SH-SY5Y (cell line): ENCODE results near the gene C10orf95.

ENCODE experiments used
- GATA2 ChIP-seq: IDR thresholded peaks from 2 replicates; pipeline ENCODE4 v1.6.1; 2011; ENCODE audit warnings: mild to moderate bottlenecking, low read depth, low read length
- GATA3 ChIP-seq: IDR thresholded peaks from 2 replicates; pipeline ENCODE4 v1.6.1; 2011; ENCODE audit warnings: low read depth, mild to moderate bottlenecking, low read length, moderate library complexity

Gene C10orf95

GRCh38 chr10:102455893-102456471 is 4.6 kb upstream of the C10orf95 start:
- TF ChIP-seq GATA2: no peak
- no peak for TF ChIP-seq GATA3

DNA sequence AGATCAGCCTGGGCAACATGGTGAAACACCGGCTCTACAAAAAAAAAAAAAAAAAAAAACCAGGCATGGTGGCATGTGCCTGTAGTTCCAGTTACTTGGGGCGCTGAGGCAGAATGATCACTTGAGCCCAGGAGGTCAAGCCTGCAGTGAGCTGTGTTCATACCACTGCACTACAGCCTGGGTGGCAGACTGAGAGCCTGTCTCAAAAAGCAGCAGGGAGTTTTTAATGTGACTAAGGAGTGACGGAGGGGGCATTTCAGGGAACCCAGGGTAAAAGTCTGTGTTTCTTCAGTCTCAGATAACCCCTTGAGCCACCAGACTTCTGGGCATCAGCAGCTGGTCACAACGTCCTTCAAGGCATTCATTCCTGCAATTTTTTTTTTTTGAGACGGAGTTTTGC is 2.2 kb upstream of the C10orf95 start:
- TF ChIP-seq GATA3: no peak
- TF ChIP-seq GATA2: no peak

- TF ChIP-seq GATA2 (no peak), GATA3 (no peak)
Measured at GRCh38 chr10:102452672-102453340, 1.5 kb upstream of the C10orf95 start.

- no peak for TF ChIP-seq GATA2
- TF ChIP-seq GATA3: no peak
Measured at GRCh38 chr10:102450374-102451104, 804 bp downstream of the C10orf95 start.

- TF ChIP-seq GATA2 (no peak), GATA3 (no peak)
Measured at GRCh38 chr10:102450124-102450373, 1.3 kb downstream of the C10orf95 start.

DNA sequence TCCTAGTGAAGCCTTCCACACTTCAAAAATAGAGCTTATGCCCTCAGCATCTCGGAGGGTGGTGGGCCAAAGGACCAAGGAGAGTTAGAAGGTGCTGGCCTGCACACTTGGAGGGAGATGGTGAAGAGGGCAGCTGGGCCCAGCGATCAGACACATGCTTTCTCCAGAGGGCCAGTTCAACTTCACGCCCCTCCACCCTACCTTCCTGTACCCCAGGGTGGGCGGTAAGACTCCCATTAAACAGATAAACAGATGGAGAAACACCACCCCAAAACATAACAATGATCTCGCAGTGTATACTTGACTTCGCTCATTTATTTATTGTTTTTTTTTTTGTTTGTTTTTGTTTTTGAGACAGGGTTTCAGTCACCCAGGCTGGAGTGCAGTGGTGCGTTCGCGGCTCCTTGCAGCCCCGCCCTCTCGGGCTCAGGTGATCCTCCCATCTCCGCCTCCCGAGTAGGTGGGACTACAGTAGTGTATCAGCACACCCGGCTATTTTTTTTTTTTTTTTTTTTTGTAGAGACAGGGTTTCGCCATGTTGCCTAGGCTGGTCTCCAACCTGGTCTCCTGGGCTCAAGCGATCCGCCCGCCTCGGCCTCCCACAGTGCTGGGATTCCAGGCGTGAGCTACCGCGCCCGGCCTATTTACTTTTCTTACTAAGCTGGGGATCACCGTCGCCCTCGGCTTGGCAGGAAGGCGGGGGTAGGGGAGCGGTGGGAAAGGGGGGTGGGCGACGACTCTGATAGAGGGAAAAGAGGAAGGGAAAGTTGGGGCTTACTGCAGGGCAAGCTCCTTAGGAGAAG is 1.8 kb downstream of the C10orf95 start:
- TF ChIP-seq GATA3 (no peak), GATA2 (no peak)

GRCh38 chr10:102444851-102445250 is 6.5 kb downstream of the C10orf95 start:
- no peak for TF ChIP-seq GATA3
- TF ChIP-seq GATA2: no peak

DNA sequence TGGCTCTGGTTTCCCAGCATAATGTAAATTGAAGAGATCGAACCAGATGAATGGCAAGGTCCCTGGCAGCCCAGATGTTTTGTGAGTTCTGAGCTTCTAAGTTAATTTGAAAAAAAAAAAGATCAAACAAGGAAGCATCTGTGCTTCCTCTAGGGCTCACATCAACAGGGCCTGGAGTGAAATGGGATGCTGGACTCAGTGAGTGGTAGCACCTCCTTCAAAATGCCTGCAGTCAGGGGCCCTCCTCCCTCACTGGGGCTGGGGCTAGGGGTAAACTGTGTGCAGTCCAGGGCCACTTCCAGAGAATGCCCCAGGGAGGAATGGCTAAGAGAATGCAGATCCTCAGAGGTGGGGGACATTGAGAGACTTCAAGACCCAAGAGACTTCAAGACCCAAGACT is 13.0 kb downstream of the C10orf95 start:
- no peak for TF ChIP-seq GATA3
- no peak for TF ChIP-seq GATA2

- TF ChIP-seq GATA2: no peak
- TF ChIP-seq GATA3: no peak
Measured at GRCh38 chr10:102437515-102437914, 13.8 kb downstream of the C10orf95 start.

GRCh38 chr10:102436312-102436711 is 15.0 kb downstream of the C10orf95 start:
- TF ChIP-seq GATA3 (no peak), GATA2 (no peak)

DNA sequence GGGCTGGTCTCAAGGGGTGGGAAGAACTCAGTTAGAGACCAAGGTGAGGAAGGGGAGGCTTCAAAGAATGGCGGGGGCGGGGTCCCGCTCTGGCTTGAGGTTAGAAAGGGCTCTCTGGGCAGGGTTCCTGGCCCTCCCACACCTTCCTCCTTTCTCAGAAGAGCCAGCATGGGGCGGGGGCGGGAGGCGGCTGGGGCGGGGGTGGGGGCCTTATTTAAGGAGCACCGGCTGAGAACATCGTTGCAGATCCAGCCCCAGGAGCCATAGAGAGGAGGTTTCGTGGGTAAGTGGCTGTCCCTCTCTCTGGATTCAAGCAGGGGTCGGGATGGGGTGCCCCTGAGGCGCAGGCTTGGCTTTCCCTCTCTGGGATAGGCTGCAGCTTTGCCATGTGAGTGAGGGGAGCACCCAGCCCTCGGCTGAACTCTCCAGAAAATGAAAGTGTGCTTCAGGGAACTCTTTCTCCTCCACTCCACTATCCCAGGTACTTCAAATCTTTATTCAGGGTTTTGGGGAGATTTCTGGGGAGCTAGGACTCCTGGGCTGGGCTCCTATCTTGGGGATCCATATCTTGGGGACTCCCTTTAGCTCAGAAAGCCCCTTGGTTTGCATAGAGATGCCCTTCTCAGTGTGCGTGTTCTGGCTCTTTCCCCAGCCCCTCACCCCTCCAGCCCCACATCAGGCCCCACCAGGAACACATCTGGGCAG is 15.7 kb downstream of the C10orf95 start:
- TF ChIP-seq GATA3 (no peak), GATA2 (no peak)

GRCh38 chr10:102435133-102435497 is 16.2 kb downstream of the C10orf95 start:
- TF ChIP-seq GATA2 (no peak), GATA3 (no peak)

GRCh38 chr10:102434394-102435132 is 16.8 kb downstream of the C10orf95 start:
- TF ChIP-seq GATA2 (no peak), GATA3 (no peak)

DNA sequence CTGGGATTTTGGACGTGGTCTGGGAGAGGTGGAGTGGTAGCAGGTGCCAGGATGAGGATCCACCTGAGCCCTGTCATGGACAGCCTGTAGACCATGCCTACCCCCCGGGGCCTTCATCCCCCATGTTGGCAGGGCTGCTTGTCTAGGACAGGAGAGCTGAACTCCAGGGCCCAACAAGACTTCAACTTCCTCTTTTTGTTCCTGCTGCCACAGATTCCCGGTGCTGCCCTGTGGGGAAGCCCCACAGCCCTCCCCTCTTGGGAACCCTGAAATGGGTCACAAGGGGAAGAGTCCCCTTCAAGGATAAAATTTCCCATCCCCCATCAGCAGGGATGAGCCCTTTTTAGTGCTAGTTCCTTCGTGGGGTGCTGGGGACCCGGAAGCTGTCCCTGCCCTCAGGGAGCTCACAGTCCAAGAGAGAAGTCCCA is 17.7 kb downstream of the C10orf95 start:
- TF ChIP-seq GATA3 (no peak), GATA2 (no peak)
